Astrocyte of the cerebellum (primary cell): ENCODE data around the gene DHX36.

Experiments
- DNase-seq: peaks from one replicate; pipeline ENCODE4 v3.0.0-alpha.2; 2011; ENCODE audit warnings: low read depth
- H3K4me3 ChIP-seq: 2 replicates; pipeline ENCODE4 v1.5.1; 2011; ENCODE audit warnings: mild to moderate bottlenecking, low read depth, low read length, moderate library complexity
- CTCF ChIP-seq: IDR thresholded peaks from 2 replicates; pipeline ENCODE4 v1.5.1; 2012; ENCODE audit warnings: low read length, low read depth, moderate library complexity, mild to moderate bottlenecking; ENCODE audit errors: missing control alignments
- in situ Hi-C: cut with HindIII; loops from 2 replicates; pipeline ENCODE4 v1.10.0; 2017; ENCODE audit warnings: low sequenced_read_pairs

Gene DHX36

GRCh38 chr3:154241496-154241895 lies 82.8 kb downstream of the DHX36 start:
- DNase-seq: no peak
- in situ Hi-C loops: no loop called here
- no peak overlapping the region for H3K4me3 ChIP-seq
- TF ChIP-seq CTCF: no peak

DNA sequence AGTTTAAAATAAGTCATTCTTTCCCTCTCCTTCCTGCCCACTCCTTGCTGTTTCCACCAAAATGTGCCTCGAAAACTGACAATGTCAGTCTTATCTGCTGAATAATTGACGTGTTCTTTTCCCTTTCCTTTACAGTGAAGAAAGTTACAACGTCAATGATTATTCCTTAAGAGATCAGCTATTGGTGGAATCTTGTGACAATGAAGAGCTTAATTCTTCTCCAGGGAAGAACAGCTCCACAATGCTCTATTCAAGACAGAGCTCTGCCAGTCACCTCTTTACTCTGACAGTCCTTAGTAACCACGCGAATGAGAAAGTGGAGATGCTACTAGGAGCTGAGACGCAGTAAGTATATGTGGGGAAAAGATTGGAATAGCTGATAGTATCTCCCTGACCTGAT lies 84.1 kb downstream of the DHX36 start:
- no peak overlapping the region for H3K4me3 ChIP-seq
- TF ChIP-seq CTCF: no peak
- DNase-seq: no peak
- in situ Hi-C loops: no loop called here

GRCh38 chr3:154236331-154236730 lies 88.0 kb downstream of the DHX36 start:
- no peak overlapping the region for H3K4me3 ChIP-seq
- no peak for DNase-seq
- in situ Hi-C loops: no loop called here
- TF ChIP-seq CTCF: no peak

DNA sequence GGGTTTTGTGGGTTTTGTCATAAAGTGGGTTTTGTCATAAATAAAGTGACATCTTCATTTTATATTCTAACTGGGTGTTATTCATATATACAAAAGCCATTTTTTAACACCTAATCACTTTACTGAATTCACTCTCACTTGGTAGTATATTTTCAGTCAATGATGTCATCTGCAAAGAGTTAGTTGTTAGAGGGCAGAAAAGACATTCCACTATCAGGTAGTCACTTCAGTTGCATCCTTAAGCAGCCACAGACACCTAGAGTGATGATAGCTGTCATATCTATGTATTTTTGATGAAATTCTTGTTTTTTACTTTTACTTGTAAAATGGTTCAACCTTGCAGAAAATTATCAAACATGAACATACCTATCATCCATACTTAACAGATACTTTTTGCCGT lies 89.0 kb downstream of the DHX36 start:
- H3K4me3 ChIP-seq: no peak overlapping the region
- TF ChIP-seq CTCF: no peak
- DNase-seq: no peak
- in situ Hi-C loops: no loop called here

- no peak for TF ChIP-seq CTCF
- no peak for DNase-seq
- no peak overlapping the region for H3K4me3 ChIP-seq
- in situ Hi-C loops: no loop called here
Measured at GRCh38 chr3:154229217-154229590, 95.1 kb downstream of the DHX36 start.

- in situ Hi-C loops: no loop called here
- no peak for TF ChIP-seq CTCF
- DNase-seq: no peak
- H3K4me3 ChIP-seq: no peak overlapping the region
Measured at GRCh38 chr3:154228561-154229216, 95.6 kb downstream of the DHX36 start.
